Stimulated activated CD4-positive, alpha-beta T cell treated with anti-CD3 and anti-CD28 coated beads, TNF-alpha, amount 100 ng/mL, for 24 hours (primary cell): ENCODE measurements around the gene CREM.

Source experiments
- DNase-seq, 3 experiments: peaks; one replicate each; pipeline ENCODE4 v3.0.0-alpha.2; 2020; ENCODE audit warnings: low read depth in 3 of 3

CREM gene

DNA sequence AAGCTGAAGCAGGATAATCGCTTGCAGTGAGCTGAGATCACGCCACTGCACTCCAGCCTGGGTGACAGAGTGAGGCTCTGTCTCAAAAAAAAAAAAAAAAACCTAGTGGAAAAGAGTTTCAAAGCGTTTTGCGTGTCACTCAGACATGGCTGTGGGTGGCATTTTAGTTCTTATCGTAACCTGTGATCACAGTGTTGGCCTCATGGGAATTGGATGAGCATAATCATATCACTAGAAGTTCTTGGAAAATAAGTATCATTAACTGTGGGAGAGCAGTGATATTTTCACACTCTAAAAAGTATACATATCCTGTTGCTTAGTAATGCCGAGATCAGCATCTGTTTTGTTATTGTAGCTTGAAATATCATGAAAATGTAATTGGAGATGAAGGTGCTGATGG, 92.6 kb downstream of the CREM start:
- no peak for DNase-seq

DNA sequence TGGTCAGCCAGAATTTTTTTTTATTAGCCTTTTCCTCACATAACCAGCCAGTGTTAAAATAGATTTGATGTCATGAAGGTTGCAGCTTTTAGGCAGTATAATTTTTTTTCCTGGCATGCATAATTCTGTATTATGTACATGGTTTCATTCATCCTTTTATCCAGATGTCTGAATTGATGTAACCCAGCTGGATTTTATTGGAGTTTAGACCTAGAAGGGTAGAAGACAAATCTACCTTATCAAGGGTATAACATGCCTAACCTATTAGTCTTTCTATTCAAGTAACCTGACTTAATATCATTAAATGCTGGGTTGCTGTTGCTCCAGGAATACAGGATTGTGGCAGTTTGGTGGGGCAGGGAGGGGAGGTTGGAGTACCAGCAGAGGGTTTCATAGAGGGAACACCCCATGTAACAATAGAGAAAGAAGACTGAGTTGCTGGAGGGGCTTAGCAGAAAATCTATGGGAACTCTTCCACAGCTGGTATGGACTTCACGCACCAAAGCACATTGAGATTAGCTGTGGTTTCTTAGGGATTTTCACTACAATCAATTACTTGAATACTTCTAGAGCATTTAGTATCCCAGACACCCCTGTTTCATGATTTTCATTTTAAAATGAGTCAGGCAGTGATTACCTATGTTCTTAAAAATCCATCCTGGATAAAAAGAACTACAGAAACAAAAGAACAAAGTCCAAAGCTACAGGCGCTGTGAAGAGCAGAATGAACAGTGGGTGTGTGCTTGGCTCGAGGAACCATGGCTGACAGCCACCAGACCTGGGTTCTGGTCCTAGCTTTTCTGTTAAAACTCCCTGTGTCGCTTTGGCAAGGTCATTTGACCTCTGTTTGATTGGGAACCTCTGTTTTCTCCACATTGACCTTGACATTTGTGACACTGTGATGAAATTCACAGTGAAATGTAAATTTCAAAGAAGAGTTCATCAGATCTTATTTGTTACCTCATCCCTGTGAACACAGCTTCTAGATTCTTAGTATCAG, 93.5 kb downstream of the CREM start:
- no peak for DNase-seq

DNA sequence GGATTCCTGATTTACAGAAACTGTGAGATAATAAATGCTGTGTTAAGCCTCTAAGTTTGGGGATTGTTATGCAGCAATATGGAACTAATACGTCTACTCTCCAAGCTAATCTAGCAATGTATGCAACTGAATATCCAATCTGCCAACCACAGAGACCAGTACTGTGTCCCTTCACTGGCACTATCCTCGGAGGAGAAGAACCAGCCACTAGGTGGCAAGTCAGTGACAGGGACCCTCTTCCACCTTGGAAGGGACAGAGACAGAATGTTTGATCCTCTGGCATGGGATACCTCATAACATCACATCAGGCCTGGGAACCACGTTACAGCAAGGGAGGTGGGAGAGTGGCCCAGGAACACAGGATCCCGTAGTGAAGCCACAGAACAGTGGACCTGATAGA, 96.4 kb downstream of the CREM start:
- no peak for DNase-seq

DNA sequence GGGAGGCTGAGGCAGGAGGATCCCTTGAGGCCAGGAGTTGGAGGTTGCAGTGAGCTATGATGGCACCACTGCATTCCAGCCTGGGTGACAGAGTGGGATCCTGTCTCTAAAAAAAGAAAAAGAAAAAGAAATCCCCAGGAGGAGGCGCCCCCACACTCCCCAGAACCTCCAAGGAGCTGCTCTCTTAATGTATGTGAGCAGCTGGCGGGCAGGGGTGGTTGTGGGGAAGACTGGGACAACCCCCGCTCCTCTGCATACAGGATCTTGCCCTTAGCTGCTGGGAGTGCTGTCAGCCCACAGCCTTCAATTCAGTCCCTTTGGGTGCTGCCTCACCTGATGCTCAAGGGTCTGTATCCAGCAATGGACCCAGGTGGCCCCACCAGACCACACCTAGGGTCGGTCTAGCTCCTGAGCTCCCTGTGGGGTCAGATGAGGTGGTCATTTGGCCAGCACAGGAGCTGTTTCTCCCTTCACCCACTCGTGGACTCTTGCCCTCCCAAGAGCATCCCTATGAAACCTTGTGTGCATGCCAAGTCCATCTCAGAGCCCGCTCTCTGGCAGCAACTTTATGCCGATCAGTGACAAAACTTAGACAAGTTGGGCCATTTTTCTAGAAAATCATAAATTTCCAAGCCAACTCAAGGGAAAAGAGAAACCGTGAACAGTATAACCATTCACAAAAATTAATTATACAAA, 97.5 kb downstream of the CREM start:
- no peak for DNase-seq

DNA sequence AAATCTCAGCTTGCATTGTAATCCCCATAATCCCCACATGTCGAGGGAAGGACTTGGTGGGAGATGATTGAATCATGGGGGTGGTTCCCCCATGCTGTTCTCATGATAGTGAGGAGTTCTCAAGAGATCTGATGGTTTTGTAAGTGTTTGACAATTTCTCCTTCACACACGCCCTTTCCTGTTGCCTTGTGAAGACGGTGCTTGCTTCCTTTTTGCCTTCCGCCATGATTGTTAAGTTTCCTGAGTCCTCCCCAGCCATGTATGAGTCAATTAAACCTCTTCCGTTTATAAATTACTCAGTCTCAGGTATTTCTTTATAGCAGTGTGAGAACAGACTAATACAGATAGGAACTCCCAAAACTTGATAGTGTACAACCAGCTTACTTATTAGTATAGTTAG, 98.6 kb downstream of the CREM start:
- DNase-seq, result no peak

DNA sequence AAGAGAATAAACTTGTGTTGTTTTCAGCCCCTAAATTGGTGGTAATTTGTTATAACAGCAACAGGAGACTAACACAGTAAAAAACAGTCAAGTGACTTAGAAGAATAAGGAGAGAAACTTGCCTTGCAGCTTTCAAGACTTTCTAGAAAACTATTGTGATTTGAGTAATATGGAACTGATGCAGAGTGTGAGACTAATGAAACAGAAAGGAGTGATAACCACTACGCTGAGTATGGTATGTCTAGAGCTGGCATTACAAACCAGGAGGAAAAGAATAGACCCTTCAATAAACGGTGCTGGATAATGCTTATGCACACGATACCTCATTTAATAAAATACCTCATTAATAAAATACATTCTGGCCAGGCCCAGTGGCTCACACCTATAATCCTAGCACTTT, 99.9 kb downstream of the CREM start:
- DNase-seq, result no peak

DNA sequence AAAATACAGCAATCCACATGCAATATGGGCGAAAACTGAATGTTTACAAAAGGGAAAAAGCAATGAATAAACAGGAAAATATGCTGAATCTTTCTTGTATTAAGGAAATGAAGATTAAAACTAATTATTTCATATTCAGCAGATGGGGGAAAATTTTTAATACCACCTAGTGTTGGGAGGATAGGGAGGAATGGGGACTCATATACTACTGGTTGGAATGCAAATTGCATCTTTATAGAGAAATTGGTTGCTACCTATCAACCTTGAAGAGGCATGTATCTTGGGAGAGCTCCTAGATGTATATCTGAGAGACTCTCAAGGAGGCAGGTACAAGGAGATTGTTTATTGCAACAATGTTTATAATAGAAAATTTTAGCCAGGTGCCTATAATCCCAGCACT, 101.4 kb downstream of the CREM start:
- no peak for DNase-seq

DNA sequence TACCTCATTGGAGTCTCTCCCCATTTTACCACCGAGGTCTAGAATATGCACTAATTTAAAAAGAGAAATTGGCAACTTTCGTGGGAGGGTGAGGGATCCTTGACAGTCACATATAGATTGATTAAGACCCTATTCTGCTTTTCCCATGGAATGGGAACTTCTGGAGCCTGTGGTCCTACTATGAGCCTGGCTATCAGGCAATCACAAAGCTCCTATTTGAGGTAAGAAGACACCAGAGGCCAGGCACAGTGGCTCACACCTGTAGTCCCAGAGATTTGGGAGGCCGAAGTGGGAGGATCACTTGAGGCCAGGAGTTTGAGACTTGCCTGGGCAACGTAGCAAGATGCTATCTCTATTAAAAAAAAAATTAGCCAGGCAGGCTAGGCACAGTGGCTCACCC, 105.0 kb downstream of the CREM start:
- DNase-seq, result no peak

DNA sequence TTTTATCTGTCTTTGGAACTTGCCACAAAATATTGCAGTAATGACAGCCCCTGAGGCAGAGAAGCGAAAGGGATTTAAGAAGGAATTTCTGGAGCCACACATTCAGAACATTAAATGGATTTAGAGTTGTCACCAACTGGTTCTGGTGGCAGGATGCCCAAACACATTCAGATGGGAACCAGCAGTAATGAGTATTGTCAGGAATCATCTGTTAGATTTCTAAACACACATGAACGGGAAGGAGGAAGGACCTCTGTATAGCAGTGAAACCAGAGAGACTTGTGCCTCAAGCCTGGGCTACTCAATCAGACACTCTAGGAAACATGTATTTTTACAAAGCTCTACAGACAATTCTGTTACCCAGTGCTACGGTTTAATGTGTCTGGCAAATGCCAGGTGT, 105.9 kb downstream of the CREM start:
- DNase-seq, result no peak

DNA sequence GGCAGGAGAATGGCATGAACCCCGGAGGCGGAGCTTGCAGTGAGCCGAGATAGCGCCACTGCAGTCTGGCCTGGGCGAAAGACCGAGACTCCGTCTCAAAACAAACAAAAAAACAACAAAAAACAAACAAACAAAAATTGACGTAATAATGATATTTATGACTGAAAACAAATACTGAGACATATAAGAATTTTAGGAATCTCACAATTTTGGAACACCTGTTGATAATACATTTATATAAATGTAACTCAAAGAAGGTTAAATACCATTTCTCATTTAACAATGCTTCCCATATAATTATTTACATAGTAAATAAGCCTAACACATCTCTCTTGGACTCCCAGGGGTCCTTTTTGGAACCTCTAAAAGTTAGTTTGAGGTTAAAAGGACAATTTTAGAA, 107.4 kb downstream of the CREM start:
- DNase-seq, result no peak

DNA sequence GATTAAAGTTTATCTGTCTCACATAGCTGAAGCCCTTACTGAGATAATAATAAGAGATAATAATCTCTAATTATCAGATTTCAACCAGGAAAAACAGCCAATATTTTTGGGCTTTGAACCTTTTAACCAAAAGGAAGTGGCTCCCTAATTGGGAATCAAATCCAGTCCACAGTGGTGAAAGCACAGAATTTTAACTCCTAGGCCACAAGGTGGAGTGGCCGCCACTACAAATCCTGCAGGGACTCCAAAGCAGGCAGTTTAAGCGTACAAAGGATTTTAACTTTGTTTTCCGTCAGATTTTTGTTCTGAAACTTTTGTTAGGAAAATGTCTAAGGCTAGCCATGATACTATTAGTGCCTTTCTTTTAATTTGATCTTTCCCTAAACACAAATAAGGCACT, 110.1 kb downstream of the CREM start:
- no peak for DNase-seq

DNA sequence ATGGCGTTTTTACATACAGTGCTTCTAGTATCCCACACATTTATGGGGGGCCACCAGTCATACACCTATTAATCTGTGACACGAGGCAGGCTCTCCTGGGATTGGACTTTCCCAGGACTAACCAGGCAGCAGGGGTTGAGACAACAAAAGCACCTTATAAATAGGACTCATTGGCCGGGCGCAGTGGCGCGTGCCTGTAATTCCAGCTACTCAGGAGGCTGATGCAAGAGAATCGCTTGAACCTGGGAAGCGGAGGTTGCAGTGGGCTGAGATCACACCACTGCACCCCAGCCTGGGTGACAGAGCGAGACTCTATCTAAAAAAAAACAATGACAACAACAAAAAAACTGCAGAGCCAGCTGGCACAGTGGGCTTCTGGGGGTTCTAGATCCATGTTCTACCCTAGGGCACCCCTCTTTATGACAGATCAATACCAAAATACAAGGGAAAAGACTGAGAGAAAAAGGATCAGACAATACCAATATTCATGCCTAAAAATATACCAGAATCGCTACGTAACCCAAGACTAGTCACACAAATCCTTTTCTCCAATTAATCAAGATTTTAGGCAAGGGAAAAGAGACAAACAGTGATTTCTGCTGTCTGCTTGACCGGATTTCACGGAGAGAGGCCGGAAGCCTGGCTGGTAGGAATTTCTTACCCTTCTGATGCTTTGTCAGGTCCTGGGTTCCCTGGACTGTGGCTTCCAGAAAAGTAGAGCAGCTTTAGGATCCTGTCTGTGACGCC, 111.3 kb downstream of the CREM start:
- no peak for DNase-seq

DNA sequence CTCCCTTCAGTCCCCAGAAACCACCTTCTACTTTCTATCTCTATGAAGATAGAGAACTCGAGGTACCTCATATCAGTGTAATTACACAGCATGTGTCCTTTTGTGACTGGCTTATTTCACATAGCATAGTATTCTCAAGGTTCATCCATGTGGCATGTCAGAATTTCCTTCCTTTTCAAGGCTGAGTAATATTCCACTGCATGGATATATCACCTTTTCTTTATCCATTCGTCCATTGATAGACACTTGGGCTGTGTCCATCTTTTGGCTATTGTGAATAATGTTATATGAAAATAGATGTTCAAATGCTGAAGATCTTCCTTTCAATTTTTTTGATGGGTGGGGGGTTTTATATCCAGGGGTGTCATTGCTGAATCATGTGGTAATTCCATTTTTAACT, 117.9 kb downstream of the CREM start:
- DNase-seq, result no peak

DNA sequence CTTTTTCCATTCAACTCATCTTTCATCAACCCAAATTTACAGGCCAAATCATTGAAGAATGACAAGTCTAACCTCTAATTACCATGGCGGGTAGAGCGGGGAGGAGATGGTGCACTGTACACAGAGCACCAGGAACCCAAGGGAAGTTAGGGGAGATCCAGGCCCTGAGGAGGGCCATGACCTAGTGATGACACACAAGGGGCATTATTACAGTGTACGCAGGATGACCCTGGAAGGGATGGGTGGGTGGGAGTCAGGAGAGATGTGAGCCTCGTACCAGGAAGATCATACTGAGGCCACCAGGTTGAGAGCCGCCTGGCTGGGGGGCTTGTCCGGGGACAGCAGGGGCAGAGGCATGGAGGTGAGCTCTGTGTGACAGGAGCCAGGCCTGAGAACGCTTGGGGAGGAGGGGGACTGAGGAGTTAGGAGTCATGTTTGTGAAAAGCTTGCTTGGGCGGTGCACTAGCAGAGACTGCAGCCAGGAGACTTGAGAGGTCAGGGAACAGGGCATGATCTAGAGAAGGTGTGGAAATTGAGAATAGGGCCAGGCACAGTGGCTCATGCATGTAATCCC, 120.2 kb downstream of the CREM start:
- DNase-seq, result no peak

DNA sequence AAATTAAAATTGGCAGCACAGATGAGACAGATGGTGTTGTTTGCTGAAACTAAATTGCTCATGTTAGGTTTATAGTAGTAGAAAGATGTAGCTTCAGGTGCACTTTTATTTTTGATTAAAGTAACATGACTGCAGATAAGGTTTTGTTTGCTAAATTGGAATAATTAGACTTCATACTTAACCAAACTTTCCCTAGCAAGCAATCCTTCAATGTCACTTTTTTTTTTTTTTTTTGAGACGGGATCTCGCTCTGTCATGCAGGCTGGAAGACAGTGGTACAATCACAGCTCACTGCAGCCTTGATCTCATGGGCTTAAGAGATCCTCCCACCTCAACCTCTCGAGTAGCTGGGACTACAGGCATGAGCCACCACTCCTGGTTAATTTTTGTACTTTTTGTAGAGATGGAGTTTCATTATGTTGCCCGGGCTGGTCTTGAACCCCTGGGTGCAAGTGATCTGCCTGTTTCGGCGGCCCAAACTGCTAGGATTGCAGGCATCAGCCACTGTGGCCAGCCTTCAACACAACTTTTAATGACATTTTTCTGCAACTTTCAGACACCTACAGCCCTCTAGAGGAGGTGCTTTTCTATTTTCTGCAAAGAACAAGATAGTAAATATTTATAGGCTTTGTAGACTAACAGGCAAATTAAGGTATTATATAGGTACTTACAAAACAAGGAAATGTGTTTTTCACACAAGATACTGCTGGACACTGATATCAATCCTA, 124.9 kb downstream of the CREM start:
- no peak for DNase-seq

DNA sequence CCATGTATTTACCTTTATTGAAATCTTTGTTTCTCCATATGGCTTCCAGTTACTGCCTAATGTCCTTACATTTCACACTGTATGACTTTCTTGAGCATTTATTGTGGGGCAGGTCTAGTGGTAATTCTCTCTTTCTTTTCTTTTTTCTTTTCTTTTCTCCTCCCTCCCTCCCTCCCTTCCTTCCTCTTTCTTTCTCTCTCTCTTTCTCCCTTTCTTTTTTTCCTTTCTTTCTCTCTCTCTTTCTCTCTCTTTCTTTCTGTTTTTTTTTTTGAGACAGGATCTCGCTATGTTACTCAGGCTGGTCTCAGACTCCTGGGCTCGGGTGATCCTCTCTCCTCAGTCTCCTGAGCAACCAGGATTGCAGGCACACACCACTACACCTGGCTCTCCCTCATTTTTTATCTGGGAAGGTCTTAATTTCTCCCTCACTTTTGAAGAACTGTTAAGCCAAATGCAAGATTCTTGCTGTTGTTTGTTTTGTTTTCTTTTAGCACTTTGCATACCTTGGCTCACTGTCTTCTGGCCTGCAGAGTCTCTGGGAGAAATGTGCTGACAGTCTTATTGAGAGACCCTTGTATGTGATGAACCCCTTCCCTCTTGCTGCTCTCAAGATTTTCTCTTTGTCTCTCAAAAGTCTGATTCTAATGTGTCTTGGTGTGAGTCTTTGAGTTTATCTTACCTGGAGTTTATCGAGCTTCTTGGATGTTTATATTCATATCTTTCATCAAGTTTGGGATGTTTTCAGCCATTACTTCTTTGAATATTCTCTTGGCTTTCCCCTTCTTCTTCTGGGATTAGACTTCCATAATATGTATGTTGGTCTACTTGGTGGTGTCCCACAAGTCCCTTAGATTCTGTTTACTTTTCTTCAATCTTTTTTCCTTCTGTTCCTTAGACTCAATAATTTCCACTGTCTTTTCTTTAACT, 130.7 kb downstream of the CREM start:
- DNase-seq, result no peak

DNA sequence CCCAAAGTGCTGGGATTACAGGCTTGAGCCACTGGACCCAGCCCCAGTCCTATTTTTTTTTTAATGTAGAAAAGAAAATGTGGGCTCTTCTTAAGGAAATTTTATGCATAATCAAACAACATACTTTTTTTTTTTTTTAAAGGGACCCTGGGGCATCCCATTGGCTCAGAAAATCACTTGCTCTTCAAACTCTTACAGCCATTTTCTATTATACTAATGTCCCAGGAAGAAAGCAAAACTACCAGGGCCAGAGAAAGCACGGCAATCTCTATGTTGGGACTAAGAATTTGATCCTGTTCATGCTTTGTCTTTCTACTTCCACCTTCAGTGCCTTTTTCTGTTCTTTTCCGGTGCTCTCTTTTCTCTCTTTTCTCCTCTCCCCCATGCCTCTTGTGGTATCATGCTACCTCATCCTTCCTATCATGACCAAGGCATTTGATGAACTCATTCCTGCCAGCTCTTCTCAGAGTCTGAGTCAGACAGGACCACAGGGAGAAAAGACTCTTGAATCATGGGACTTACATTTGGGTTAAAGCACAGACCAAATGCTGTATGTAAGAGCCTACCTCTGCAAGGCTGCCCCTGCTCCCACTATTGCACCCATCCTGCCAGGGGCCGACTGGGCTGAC, 133.2 kb downstream of the CREM start:
- DNase-seq, result no peak

DNA sequence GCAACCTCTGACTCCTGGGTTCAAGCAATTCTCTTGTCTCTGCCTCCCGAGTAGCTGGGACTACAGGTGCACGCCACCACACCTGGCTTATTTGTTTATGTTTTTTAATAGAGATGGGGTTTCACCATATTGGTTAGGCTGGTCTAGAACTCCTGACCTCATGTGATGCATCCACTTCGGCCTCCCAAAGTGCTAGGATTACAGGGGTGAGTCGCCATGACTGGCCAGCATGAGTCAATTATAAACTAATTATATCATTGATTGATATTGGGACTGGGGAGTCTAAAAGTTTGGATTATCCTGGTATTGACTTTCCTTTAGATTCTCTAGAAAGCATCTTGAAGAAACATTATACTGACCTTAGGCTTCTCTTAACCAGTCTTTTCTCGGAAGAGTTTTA, 135.8 kb downstream of the CREM start:
- DNase-seq, result no peak
